Skeletal muscle cell (primary cell): Measurements from ENCODE around the gene RRN3.
"Not testable (repeated sequence)": the region's sequence is repeated elsewhere in the genome, so short reads cannot be mapped to it uniquely, and the experiment has no call there.

ENCODE experiments used
- DNase-seq: peaks from one replicate; pipeline ENCODE4 v3.0.0-alpha.2; 2010; ENCODE audit warnings: low read depth
- H3K4me3 ChIP-seq: 2 replicates; pipeline ENCODE4 v1.5.1; 2011; ENCODE audit warnings: low read depth, mild to moderate bottlenecking, control low read depth, low read length, moderate library complexity

Gene RRN3

GRCh38 chr16:15093955-15094827 is at the start of gene RRN3:
Gene RRN3, minus strand, starts transcription at chr16:15094272. Its CDS starts 39 bp downstream, at chr16:15094233.
- DNase-seq: peak; percentile 73
- peak within 1 kb of the TSS; percentile 72 for H3K4me3 ChIP-seq

GRCh38 chr16:15143601-15144091 is 49.6 kb upstream of the RRN3 start:
- H3K4me3 ChIP-seq, DNase-seq: not testable (repeated sequence)

- not testable (repeated sequence) for H3K4me3 ChIP-seq
Measured at GRCh38 chr16:15142891-15143600, 49.0 kb upstream of the RRN3 start.

GRCh38 chr16:15142107-15142890 is 48.2 kb upstream of the RRN3 start:
- not testable (repeated sequence) for DNase-seq

More at GRCh38 chr16:15142891-15143600, 49.0 kb upstream of the RRN3 start:
- DNase-seq: not testable (repeated sequence)

GRCh38 chr16:15141586-15141985 is 47.5 kb upstream of the RRN3 start:
- no peak for DNase-seq
- no peak overlapping the region for H3K4me3 ChIP-seq

More at GRCh38 chr16:15142107-15142890, 48.2 kb upstream of the RRN3 start:
- H3K4me3 ChIP-seq: not testable (repeated sequence)

GRCh38 chr16:15140444-15141365 is 46.6 kb upstream of the RRN3 start:
- H3K4me3 ChIP-seq: not testable (repeated sequence)

GRCh38 chr16:15137514-15137913 is 43.4 kb upstream of the RRN3 start:
- DNase-seq, H3K4me3 ChIP-seq: not testable (repeated sequence)

More at GRCh38 chr16:15140444-15141365, 46.6 kb upstream of the RRN3 start:
- DNase-seq: not testable (repeated sequence)

GRCh38 chr16:15135483-15136360 is 41.6 kb upstream of the RRN3 start:
- H3K4me3 ChIP-seq, DNase-seq: not testable (repeated sequence)

GRCh38 chr16:15134752-15135482 is 40.8 kb upstream of the RRN3 start:
- DNase-seq, H3K4me3 ChIP-seq: not testable (repeated sequence)

GRCh38 chr16:15133554-15133953 is 39.5 kb upstream of the RRN3 start:
- not testable (repeated sequence) for DNase-seq, H3K4me3 ChIP-seq

GRCh38 chr16:15132719-15133428 is 38.8 kb upstream of the RRN3 start:
- H3K4me3 ChIP-seq, DNase-seq: not testable (repeated sequence)

GRCh38 chr16:15130943-15131700 is 37.0 kb upstream of the RRN3 start:
- not testable (repeated sequence) for DNase-seq, H3K4me3 ChIP-seq

GRCh38 chr16:15130256-15130932 is 36.3 kb upstream of the RRN3 start:
- not testable (repeated sequence) for DNase-seq, H3K4me3 ChIP-seq

- H3K4me3 ChIP-seq: not testable (repeated sequence)
Measured at GRCh38 chr16:15127641-15128425, 33.8 kb upstream of the RRN3 start.

More at GRCh38 chr16:15127641-15128425, 33.8 kb upstream of the RRN3 start:
- not testable (repeated sequence) for DNase-seq
